GM23248 (cell line): ENCODE data around the gene SNX27. TPM values are rescaled to one million over a fixed set of nuclear protein-coding genes. Genes with fewer than 3 reads are reported as not detected.

Experiments
- DNase-seq: peaks from one replicate; pipeline ENCODE4 v3.0.0-alpha.2; 2015
- H2AFZ ChIP-seq: fragments of 200-600 bp; sonication (generic); 2 replicates; pipeline ENCODE4 v1.6.1; 2016; ENCODE audit warnings: antibody characterized with exemption
- H3F3A ChIP-seq: fragments of 200-600 bp; sonication (generic); 2 replicates; pipeline ENCODE4 v1.6.1; 2016; ENCODE audit warnings: mild to moderate bottlenecking, antibody characterized with exemption, mixed run types; ENCODE audit not compliant: insufficient read depth
- H3K27ac ChIP-seq: fragments of 200-600 bp; sonication (generic); 2 replicates; pipeline ENCODE4 v1.5.1; 2016; ENCODE audit warnings: mild to moderate bottlenecking
- H3K27me3 ChIP-seq: fragments of 200-600 bp; sonication (generic); replicated peaks from 2 replicates; pipeline ENCODE4 v1.6.1; 2016; ENCODE audit warnings: mild to moderate bottlenecking; ENCODE audit not compliant: insufficient read depth
- H3K36me3 ChIP-seq: fragments of 200-600 bp; sonication (generic); 2 replicates; pipeline ENCODE4 v1.6.1; 2016; ENCODE audit warnings: low read depth, mild to moderate bottlenecking
- H3K4me1 ChIP-seq: fragments of 200-600 bp; sonication (generic); 2 replicates; pipeline ENCODE4 v1.6.1; 2016; ENCODE audit warnings: mild to moderate bottlenecking; ENCODE audit not compliant: insufficient read depth
- H3K4me2 ChIP-seq: fragments of 200-600 bp; sonication (generic); one replicate; pipeline ENCODE4 v1.6.1; 2016; ENCODE audit warnings: mild to moderate bottlenecking; ENCODE audit not compliant: unreplicated experiment
- H3K4me3 ChIP-seq: fragments of 200-600 bp; sonication (generic); 2 replicates; pipeline ENCODE4 v1.5.1; 2016; ENCODE audit warnings: mild to moderate bottlenecking
- H3K79me2 ChIP-seq: fragments of 200-600 bp; sonication (generic); 2 replicates; pipeline ENCODE4 v1.6.1; 2016; ENCODE audit warnings: mild to moderate bottlenecking; ENCODE audit not compliant: insufficient read depth
- H3K9ac ChIP-seq: fragments of 200-600 bp; sonication (generic); 2 replicates; pipeline ENCODE4 v1.6.1; 2016; ENCODE audit warnings: mild to moderate bottlenecking
- H3K9me2 ChIP-seq: fragments of 200-600 bp; sonication (generic); 2 replicates; pipeline ENCODE4 v1.6.1; 2016; ENCODE audit warnings: mixed run types, mild to moderate bottlenecking, moderate library complexity; ENCODE audit not compliant: insufficient read depth
- H3K9me3 ChIP-seq: fragments of 200-600 bp; sonication (generic); one replicate; pipeline ENCODE4 v1.6.1; 2017; ENCODE audit warnings: low read depth
- H4K20me1 ChIP-seq: fragments of 200-600 bp; sonication (generic); 2 replicates; pipeline ENCODE4 v1.6.0; 2016; ENCODE audit not compliant: insufficient read depth
- EZH2 ChIP-seq: fragments of 200-600 bp; sonication (generic); IDR thresholded peaks from 2 replicates; pipeline ENCODE4 v1.6.1; 2018; ENCODE audit warnings: antibody characterized with exemption, mild to moderate bottlenecking; ENCODE audit not compliant: insufficient read depth, poor library complexity, severe bottlenecking
- EZH2phosphoT487 ChIP-seq: fragments of 200-600 bp; sonication (generic); IDR thresholded peaks from 2 replicates; pipeline ENCODE4 v1.6.1; 2018; ENCODE audit warnings: antibody characterized with exemption, moderate library complexity, mild to moderate bottlenecking, low read depth; ENCODE audit not compliant: insufficient read depth
- WGBS, 2 experiments: methylation state at CpG; one replicate each; pipeline ENCODE4 v1.1.6; 2015 to 2017; ENCODE audit warnings: low lambda C conversion rate in 2 of 2, low coverage in 1 of 2; ENCODE audit errors: missing lambda C conversion rate in 2 of 2; 5-methylcytosine and 5-hydroxymethylcytosine counted together
- in situ Hi-C: fragments of 300-500 bp; cut with MboI; formaldehyde crosslinking; loops from 2 replicates; pipeline ENCODE4 v1.15.0; 2020
- polyA plus RNA-seq: library from polyadenylated mRNA; unstranded; fragments of >200 nt; fragmentation: Nextera tagmentation; extraction: Ambion mirVana; gene quantifications from 2 replicates; pipeline ENCODE4 v1.2.1, GENCODE V29; 2016
- total RNA-seq: library from RNA; depleted of rRNA; stranded (reverse); fragments of >200 nt; shearing (Covaris generic); gene quantifications from 2 replicates; pipeline ENCODE4 v1.2.3, GENCODE V29; 2014; rRNA removed

The SNX27 gene
- total RNA-seq = 12.0 and 14.8 TPM in 2 replicates
- polyA plus RNA-seq = 17.9 and 18.0 TPM in 2 replicates

DNA sequence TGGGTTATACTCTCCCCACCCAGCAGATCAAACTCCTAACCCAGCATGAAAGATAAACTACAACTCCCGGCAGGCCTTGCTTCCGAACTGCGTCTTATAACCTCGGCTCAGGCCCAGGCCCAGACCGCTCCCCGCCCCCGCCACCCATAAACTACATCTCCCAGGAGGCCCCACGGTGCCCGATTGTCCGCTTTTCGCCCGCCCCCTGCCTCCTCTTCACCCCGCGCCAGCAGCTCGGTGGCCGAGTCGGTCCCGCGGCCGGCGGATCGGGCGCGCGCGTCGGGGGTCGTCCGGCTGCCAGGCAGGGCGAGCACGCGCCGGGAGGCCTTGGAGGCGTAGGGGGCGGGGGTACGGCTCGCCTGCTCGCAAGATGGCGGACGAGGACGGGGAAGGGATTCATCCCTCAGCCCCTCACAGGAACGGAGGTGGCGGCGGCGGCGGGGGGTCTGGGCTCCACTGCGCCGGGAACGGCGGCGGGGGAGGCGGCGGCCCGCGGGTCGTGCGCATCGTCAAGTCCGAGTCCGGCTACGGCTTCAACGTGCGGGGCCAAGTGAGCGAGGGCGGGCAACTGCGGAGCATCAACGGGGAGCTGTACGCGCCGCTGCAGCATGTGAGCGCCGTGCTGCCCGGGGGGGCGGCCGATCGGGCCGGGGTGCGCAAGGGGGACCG is at the start of gene SNX27:
SNX27 (plus strand) TSS at position 219 of the 669 bp plus-strand sequence; CDS start at position 371, 152 bp downstream.
- H4K20me1 ChIP-seq = no peaks in the 10 kb centered on the region
- in situ Hi-C loops = no loop called here
- H3K4me1 ChIP-seq = peaks cover 34% of the 10 kb centered on the region
- H3K27me3 ChIP-seq = no peaks in the 10 kb centered on the region
- peak; percentile 96 for DNase-seq
- TF ChIP-seq EZH2 (no peak), EZH2phosphoT487 (no peak)
- no peaks in the 10 kb centered on the region for H3K9me2 ChIP-seq
- peak within 1 kb of the TSS; percentile 90 for H3K4me2 ChIP-seq
- H3K27ac ChIP-seq = peak within 1 kb of the TSS; percentile 65
- peaks cover 8% of the 10 kb centered on the region; the same call in 1 of the 2 replicates for H3F3A ChIP-seq
- H3K9ac ChIP-seq = peak within 1 kb of the TSS; percentile 86
- peaks cover 46% of the 10 kb centered on the region for H3K79me2 ChIP-seq
- H2AFZ ChIP-seq = peak within 1 kb of the TSS; percentile 85
- peak within 1 kb of the TSS; percentile 76 for H3K4me3 ChIP-seq
- 0 to 1% methylated on average over 38 to 79 of the region's 79 CpGs for WGBS, 2 experiments
- no peaks in the 10 kb centered on the region for H3K9me3 ChIP-seq
- no peaks in the 10 kb centered on the region for H3K36me3 ChIP-seq

DNA sequence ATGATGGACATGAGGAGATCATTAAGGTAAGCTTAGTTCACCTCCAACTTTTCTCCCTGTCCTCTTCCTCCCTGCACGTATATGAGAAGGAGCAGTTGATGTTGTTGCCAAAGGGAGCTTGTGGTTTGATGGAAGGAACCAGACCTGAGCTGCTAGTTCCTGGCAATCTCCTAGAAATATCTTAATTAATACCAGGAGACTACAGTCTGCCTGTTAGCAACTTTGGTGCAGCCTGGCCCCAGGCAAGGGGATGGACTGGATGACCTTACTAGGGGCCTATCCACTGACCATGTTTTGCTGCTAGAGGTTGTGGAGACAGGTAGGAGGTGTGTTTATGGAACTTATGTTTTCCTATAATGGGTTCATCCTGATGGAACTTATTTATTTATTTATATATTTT is 49.2 kb upstream of the SNX27 start:
- no peak for TF ChIP-seq EZH2phosphoT487
- TF ChIP-seq EZH2 = no peak
- in situ Hi-C loops = no loop called here
- Histone ChIP-seq H2AFZ (no peak overlapping the region), H3K79me2 (peaks cover 32% of the 10 kb centered on the region), H3K4me1 (peaks cover 3% of the 10 kb centered on the region; the same call in 1 of the 2 replicates), H3K9me3 (no peaks in the 10 kb centered on the region), H3K27me3 (no peaks in the 10 kb centered on the region), H3K9ac (no peak overlapping the region), H3K4me2 (no peak overlapping the region), H3K4me3 (no peak overlapping the region), H3F3A (no peaks in the 10 kb centered on the region), H3K9me2 (no peaks in the 10 kb centered on the region), H3K27ac (no peak overlapping the region), H4K20me1 (no peaks in the 10 kb centered on the region; the same call in 1 of the 2 replicates), H3K36me3 (peaks cover 16% of the 10 kb centered on the region; the same call in 1 of the 2 replicates)
- WGBS, 2 experiments = 37 to 57% methylated on average over 1 of the region's 1 CpG
- DNase-seq = no peak

DNA sequence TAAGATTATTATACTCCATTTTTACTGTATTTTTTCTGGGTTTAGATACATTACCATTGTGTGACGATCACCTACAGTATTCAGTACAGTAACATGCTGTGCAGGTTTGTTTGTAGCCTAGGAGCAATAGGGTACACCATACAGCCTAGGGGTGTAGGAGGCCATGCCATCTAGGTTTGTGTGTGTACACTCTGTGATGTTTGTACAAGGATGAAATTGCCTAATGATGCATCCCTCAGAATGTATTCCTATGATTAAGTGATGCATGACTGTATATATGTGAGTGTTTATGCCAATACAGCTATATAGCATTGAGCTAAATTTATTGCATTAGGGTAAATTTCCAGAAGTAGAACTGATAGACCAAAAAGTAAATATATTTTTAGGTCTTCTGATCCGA is 48.5 kb upstream of the SNX27 start:
- WGBS, 2 experiments = 42 to 46% methylated on average over 2 of the region's 2 CpGs
- in situ Hi-C loops = no loop called here

DNA sequence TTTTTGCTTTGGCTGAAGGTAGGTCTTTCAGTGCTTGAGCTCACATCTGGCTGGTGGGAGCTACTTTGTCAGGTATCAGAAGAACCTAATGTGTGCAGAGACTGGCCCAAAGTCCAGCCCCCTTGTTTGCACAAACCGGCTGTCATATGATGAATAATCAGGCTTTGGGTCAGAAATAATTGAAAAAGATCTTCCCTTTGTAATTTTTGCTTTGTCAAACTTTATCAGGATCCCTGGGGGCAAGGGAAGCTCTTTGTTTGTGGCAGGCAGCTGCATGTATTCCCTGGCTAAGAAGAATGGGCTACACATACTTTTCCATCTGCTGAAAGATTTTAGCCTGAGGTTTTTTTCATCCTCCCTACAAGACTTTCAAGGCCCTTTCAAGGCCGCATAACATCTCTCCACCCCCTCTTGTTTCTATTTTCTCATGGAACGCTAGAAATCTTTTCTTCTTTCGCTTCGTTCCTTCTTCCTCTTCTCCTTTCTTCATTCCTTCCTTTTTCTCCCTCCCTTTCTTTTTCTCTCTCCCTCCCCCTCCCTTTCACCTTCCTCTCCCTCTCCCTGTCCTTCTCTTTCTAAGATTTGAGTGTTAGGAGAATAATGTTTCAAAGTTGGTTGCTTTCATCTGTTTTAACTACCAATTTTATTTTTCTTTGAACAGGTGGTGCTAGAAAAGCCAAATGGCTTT is 46.2 kb upstream of the SNX27 start:
- no peak overlapping the region for H3K27ac ChIP-seq
- WGBS, 2 experiments = 93 to 97% methylated on average over 5 of the region's 5 CpGs
- H4K20me1 ChIP-seq = no peaks in the 10 kb centered on the region
- peaks cover 29% of the 10 kb centered on the region for H3K36me3 ChIP-seq
- in situ Hi-C loops = no loop called here
- DNase-seq = no peak
- no peaks in the 10 kb centered on the region for H3K27me3 ChIP-seq
- H3F3A ChIP-seq = peaks cover 4% of the 10 kb centered on the region; the same call in 1 of the 2 replicates
- H3K9me3 ChIP-seq = no peaks in the 10 kb centered on the region
- H3K79me2 ChIP-seq = peaks cover 19% of the 10 kb centered on the region
- no peak for TF ChIP-seq EZH2
- TF ChIP-seq EZH2phosphoT487 = no peak
- no peak overlapping the region for H3K4me3 ChIP-seq
- peaks cover 6% of the 10 kb centered on the region; the same call in 1 of the 2 replicates for H3K4me1 ChIP-seq
- no peak overlapping the region for H3K9ac ChIP-seq
- H3K9me2 ChIP-seq = no peaks in the 10 kb centered on the region
- no peak overlapping the region for H3K4me2 ChIP-seq
- H2AFZ ChIP-seq = no peak overlapping the region

More for the DNA sequence above, 48.5 kb upstream of the SNX27 start:
- H3K36me3 ChIP-seq = peaks cover 23% of the 10 kb centered on the region
- H3K9me3 ChIP-seq = no peaks in the 10 kb centered on the region
- TF ChIP-seq EZH2 (no peak), EZH2phosphoT487 (no peak)
- H3K27me3 ChIP-seq = no peaks in the 10 kb centered on the region
- H3K9ac ChIP-seq = no peak overlapping the region
- no peaks in the 10 kb centered on the region for H3K9me2 ChIP-seq
- H4K20me1 ChIP-seq = no peaks in the 10 kb centered on the region; the same call in 1 of the 2 replicates
- H3F3A ChIP-seq = no peaks in the 10 kb centered on the region; the same call in 1 of the 2 replicates
- no peak for DNase-seq
- H3K4me2 ChIP-seq = no peak overlapping the region
- no peak overlapping the region for H3K27ac ChIP-seq
- H3K4me3 ChIP-seq = no peak overlapping the region
- no peak overlapping the region for H2AFZ ChIP-seq
- peaks cover 3% of the 10 kb centered on the region; the same call in 1 of the 2 replicates for H3K4me1 ChIP-seq
- H3K79me2 ChIP-seq = peaks cover 25% of the 10 kb centered on the region
